ENCODE data around the gene SLC4A9. TPM values are rescaled to one million over a fixed set of nuclear protein-coding genes. Genes with fewer than 3 reads are reported as not detected.

The SLC4A9 gene
- total RNA-seq, 1 donor from 2014 or later: 0.23 TPM

- Histone ChIP-seq H3K36me3 (no peaks in the 10 kb centered on the region), H3K9me3 (no peaks in the 10 kb centered on the region), H3K4me1 (peaks cover 18% of the 10 kb centered on the region), H3K27me3 (no peaks in the 10 kb centered on the region), H3K27ac (no peak overlapping the region), H3K4me3 (no peak overlapping the region)
- DNase-seq: no peak
- no peak for TF ChIP-seq CTCF (IDR thresholded peaks at IDR 0.05)
- ATAC-seq: no peak
- intact Hi-C loops (cut with DNase I): loop anchor here (5.0 kb wide), 1 partner anchor 107 kb away; no protein-coding TSS in a partner anchor
Observed at GRCh38 chr5:140349244-140349643, 10.8 kb upstream of the SLC4A9 start.

GRCh38 chr5:140351609-140352334, 8.2 kb upstream of the SLC4A9 start:
- peak; percentile 74 for ATAC-seq
- TF ChIP-seq CTCF (IDR thresholded peaks at IDR 0.05): peak; percentile 95
- intact Hi-C loops (cut with DNase I): no loop called here
- H3K36me3 ChIP-seq: no peaks in the 10 kb centered on the region
- no peak overlapping the region for H3K4me3 ChIP-seq
- H3K4me1 ChIP-seq: peaks cover 6% of the 10 kb centered on the region
- no peak for DNase-seq
- no peaks in the 10 kb centered on the region for H3K9me3 ChIP-seq
- H3K27ac ChIP-seq: no peak overlapping the region
- no peaks in the 10 kb centered on the region for H3K27me3 ChIP-seq

- Histone ChIP-seq H3K36me3 (no peaks in the 10 kb centered on the region), H3K27me3 (no peaks in the 10 kb centered on the region), H3K4me3 (no peak overlapping the region), H3K9me3 (no peaks in the 10 kb centered on the region), H3K4me1 (peaks cover 8% of the 10 kb centered on the region), H3K27ac (no peak overlapping the region)
- ATAC-seq (no peak), DNase-seq (no peak)
- intact Hi-C loops (cut with DNase I): no loop called here
- TF ChIP-seq CTCF (IDR thresholded peaks at IDR 0.05): no peak
Observed at GRCh38 chr5:140355546-140355945, 4.4 kb upstream of the SLC4A9 start.

GRCh38 chr5:140356853-140357725, 2.9 kb upstream of the SLC4A9 start:
- intact Hi-C loops (cut with DNase I): no loop called here
- Histone ChIP-seq H3K4me3 (no peak overlapping the region), H3K9me3 (no peaks in the 10 kb centered on the region), H3K36me3 (no peaks in the 10 kb centered on the region), H3K27ac (no peak overlapping the region), H3K4me1 (peaks cover 8% of the 10 kb centered on the region), H3K27me3 (no peaks in the 10 kb centered on the region)
- peak; percentile 3 for ATAC-seq
- peak; percentile 51 for DNase-seq
- no peak for TF ChIP-seq CTCF (IDR thresholded peaks at IDR 0.05)

GRCh38 chr5:140357726-140358093, 2.3 kb upstream of the SLC4A9 start:
- intact Hi-C loops (cut with DNase I): no loop called here
- peaks cover 8% of the 10 kb centered on the region for H3K4me1 ChIP-seq
- DNase-seq (peak; percentile 90), ATAC-seq (peak; percentile 97)
- H3K4me3 ChIP-seq: no peak overlapping the region
- no peaks in the 10 kb centered on the region for H3K9me3 ChIP-seq
- H3K27me3 ChIP-seq: no peaks in the 10 kb centered on the region
- no peak overlapping the region for H3K27ac ChIP-seq
- peak; percentile 91 for TF ChIP-seq CTCF (IDR thresholded peaks at IDR 0.05)
- H3K36me3 ChIP-seq: no peaks in the 10 kb centered on the region
